Activated CD4-positive, alpha-beta T cell treated with anti-CD3 and anti-CD28 coated beads for 24 hours (primary cell): ENCODE results near the gene ESYT1.

Source experiments
- DNase-seq, 2 donors: peaks; one replicate each; pipeline ENCODE4 v3.0.0-alpha.2; 2020; ENCODE audit warnings: low read depth in 2 of 2

ESYT1 gene

GRCh38 chr12:56127888-56128669 lies at the start of gene ESYT1:
Gene ESYT1 (plus strand): TSS chr12:56128267. CDS start chr12:56128320, 53 bp downstream.
- DNase-seq = peak; percentile 91 to 93

GRCh38 chr12:56078427-56078826 lies 49.6 kb upstream of the ESYT1 start:
- DNase-seq = no peak

DNA sequence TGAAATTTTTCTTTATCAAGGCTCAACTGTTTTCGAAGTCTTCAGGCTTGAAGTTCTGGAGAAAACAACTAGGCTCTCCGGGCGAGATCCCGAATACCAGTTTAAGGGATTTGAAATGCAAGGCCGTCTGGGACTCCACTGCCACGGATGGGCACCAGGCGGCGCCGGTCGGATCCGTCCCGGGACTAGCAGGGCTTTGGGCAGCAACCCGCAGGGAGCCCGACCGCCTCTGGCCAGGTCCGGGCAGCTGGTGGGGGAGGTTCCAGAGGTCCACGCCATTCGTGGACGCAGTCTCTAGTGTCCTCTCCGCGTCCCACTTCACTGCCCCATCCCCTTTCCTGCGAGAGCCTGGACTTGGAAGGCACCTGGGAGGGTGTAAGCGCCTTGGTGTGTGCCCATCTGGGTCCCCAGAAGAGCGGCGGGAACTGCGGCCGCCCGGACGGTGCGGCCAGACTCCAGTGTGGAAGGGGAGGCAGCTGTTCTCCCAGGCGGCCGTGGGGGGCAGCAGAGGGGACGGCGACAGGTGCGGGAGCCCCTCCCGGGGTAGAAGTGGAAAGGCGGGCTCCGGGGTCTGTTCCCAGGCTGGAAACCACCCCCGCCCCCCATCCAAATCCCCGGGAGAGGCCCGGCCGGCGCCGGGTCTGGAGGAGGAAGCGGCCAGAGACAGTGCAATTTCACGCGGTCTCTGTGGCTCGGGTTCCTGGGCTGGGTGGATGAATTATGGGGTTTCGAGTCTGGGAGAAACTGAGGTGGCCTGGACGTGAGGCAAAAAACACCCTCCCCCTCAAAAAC lies 48.9 kb upstream of the ESYT1 start:
- DNase-seq = peak; percentile 19 to 41

GRCh38 chr12:56079723-56080555 lies 48.1 kb upstream of the ESYT1 start, which contains the start of gene ERBB3:
Gene ERBB3 (plus strand): TSS chr12:56080165. CDS start chr12:56080301, 136 bp downstream.
- peak; percentile 59 to 61 for DNase-seq

GRCh38 chr12:56080556-56081138 lies 47.4 kb upstream of the ESYT1 start:
- no peak for DNase-seq

GRCh38 chr12:56081393-56082347 lies 46.4 kb upstream of the ESYT1 start:
- no peak for DNase-seq

DNA sequence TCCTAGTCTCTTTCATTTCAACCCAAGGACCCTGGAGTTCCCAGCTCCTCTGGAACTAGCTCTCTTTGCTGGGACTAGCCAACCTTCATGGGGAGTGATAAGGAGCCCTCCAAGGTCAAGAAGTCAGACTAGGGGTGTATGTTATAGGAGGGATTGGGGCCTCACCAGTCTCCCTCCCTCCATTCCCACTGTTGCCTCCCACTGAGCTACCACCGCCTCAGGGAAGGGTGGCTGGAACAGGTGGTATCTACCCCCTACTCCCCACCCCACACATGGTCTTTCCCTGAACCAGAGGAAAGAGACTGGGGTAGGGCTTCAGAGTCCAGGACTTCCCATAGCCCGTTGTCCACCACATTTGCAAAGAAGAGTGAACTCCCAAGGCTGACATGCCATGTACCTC lies 45.7 kb upstream of the ESYT1 start:
- no peak for DNase-seq

GRCh38 chr12:56082967-56083366 lies 45.1 kb upstream of the ESYT1 start:
- no peak for DNase-seq

GRCh38 chr12:56084958-56085543 lies 43.0 kb upstream of the ESYT1 start:
- no peak for DNase-seq

GRCh38 chr12:56086096-56086495 lies 42.0 kb upstream of the ESYT1 start:
- no peak for DNase-seq

DNA sequence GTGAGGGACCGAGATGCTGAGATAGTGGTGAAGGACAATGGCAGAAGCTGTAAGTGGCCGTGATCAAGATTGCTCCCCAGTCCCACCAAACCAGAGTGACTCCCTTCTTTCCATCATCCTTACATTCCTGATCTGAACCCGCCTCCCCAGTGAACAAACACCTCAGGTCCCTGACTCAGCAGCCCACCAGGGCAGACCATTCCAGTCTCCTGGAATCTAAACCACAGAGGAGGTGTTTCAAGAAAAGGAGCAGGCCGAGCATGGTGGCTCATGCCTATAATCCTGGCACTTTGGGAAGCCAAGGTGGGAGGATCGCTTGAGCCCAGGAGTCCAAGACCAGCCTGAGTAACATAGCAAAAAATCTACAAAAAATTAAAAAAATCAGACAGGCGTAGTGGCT lies 41.5 kb upstream of the ESYT1 start:
- DNase-seq = no peak

DNA sequence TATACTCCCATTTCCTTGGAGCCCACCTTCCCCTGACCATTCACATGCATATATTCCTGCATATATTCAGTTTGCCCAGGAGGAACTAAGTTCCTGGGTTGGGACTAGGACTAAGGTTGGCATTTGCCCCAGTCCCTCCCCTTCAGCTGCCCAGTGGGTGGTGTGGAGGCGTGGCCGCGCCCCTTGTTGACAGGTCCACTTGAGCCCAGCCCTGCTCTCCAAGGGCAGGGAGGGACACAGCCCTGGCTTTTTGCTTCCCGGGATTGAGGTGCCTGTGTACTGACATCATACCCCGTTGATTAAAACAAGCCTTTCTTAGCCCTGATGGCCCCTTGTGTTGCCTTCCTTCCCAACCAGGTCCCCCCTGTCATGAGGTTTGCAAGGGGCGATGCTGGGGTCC lies 40.8 kb upstream of the ESYT1 start:
- no peak for DNase-seq

- no peak for DNase-seq
Observed at GRCh38 chr12:56097738-56098137, 30.3 kb upstream of the ESYT1 start.

DNA sequence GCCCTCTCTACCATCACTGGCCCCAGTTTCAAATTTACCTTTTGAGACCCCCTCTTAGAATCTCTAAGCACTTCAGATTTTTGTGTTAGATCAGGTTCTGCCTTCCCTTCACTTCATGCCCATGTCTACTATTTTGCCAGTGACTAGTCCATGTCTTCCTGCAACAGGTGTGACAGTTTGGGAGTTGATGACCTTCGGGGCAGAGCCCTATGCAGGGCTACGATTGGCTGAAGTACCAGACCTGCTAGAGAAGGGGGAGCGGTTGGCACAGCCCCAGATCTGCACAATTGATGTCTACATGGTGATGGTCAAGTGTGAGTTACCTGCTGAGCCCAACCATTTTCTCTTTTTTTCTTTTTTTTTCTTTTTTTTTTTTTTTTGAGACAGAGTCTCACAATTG lies 29.5 kb upstream of the ESYT1 start:
- DNase-seq = no peak

DNA sequence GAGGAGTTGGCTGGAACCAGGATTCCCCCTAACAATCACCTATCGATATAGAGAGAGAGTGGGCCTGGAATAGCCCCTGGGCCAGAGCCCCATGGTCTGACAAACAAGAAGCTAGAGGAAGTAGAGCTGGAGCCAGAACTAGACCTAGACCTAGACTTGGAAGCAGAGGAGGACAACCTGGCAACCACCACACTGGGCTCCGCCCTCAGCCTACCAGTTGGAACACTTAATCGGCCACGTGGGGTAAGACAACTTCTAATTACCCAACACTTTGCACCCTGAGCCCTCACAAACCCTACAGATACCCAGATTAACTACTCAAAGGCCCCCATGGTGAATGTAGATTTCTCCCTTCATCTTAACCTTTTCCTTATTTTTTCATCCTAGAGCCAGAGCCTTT lies 28.3 kb upstream of the ESYT1 start:
- no peak for DNase-seq

GRCh38 chr12:56101045-56101444 lies 27.0 kb upstream of the ESYT1 start:
- DNase-seq = no peak

GRCh38 chr12:56102683-56103065 lies 25.4 kb upstream of the ESYT1 start:
- no peak for DNase-seq

DNA sequence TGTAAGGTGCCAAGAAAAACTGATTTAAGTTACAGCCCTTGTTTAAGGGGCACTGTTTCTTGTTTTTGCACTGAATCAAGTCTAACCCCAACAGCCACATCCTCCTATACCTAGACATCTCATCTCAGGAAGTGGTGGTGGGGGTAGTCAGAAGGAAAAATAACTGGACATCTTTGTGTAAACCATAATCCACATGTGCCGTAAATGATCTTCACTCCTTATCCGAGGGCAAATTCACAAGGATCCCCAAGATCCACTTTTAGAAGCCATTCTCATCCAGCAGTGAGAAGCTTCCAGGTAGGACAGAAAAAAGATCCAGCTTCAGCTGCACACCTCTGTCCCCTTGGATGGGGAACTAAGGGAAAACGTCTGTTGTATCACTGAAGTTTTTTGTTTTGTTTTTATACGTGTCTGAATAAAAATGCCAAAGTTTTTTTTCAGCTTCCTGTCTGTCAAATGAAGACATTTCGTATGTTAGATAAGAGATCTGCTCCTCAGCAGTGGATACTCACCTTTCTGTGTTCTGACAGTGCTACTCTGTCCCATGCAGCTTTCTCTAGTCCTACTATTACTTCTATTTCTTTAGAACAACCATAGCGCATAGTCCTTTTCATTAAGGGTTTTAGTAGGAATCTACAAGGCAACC lies 24.9 kb upstream of the ESYT1 start:
- no peak for DNase-seq

DNA sequence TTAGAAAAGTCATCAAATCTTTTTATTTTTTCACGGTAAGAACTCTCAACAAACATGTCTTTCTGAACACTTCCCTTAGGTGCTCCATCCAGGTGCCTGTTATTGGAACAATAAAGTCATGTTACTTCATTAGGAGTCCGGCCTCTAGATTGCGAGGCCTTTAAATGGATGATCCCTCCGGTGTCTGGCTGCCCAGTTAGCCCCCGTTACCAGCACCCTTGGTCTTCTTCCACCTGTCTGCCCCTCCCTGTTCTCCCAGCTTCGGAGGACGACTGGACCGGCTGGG lies 24.3 kb upstream of the ESYT1 start:
- DNase-seq = no peak
